C4-2B (cell line): ENCODE data around the gene CFAP65.

Experiments
- H3K27ac ChIP-seq: fragments of 450-650 bp; 2 replicates; pipeline ENCODE4 v1.5.1; 2017
- CTCF ChIP-seq: fragments of 450-650 bp; conservative IDR thresholded peaks from 2 replicates; pipeline ENCODE4 v1.5.1; 2017; ENCODE audit warnings: mild to moderate bottlenecking
- ZFX ChIP-seq: fragments of 450-650 bp; IDR thresholded peaks from 2 replicates; pipeline ENCODE4 v1.6.1; 2017

The CFAP65 gene

GRCh38 chr2:218985021-218985324, 56.3 kb downstream of the CFAP65 start, which contains the start of gene FEV:
TSS of gene FEV (minus strand) at chr2:218985184. CDS start at chr2:218985075, 109 bp downstream.
- TF ChIP-seq CTCF (no peak), ZFX (no peak)
- H3K27ac ChIP-seq: peak within 1 kb of the TSS; percentile 69

GRCh38 chr2:218984239-218985020, 56.9 kb downstream of the CFAP65 start:
- TF ChIP-seq CTCF (no peak), ZFX (0 out of 2 replicates have a peak, but pooled peaks have one; percentile 47)
- peak overlapping the region; percentile 69 for H3K27ac ChIP-seq

GRCh38 chr2:218983934-218984238, 57.4 kb downstream of the CFAP65 start:
- peak overlapping the region; percentile 69 for H3K27ac ChIP-seq
- TF ChIP-seq CTCF: no peak

GRCh38 chr2:218983263-218983933, 57.9 kb downstream of the CFAP65 start:
- H3K27ac ChIP-seq: peak overlapping the region; percentile 69
- TF ChIP-seq CTCF (no peak), ZFX (no peak)

DNA sequence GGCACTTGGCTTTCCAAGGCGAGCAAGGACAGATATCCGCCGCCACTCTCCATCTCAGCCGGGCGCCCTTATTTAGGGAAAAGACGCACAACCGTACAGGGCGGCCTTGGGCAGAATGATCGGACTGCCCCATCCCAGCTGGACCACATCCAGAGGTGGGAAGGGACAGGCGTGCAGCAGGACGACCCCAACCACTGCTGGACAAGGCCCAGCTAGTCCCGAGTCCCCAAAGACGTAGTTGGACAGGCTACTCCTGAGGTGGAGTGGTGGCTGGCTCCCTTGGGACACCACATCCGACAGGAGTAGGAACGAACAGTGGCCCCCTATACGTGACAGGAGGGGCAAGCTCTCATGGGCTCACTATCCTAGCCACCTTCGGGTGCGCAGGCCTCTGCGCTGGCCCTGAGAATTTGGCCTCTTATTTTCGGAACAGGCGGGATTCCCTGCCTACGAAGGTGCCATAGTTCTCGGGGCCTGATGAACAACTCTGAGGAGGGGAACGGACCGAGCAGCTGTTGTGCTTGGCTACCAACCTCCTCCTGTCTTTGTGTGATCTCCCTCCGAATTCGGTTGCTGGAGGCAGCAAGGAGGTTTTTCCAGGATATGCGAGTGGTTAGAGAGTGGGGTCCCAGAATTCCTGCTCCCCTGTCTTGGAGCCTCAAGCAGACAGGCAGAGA, 58.6 kb downstream of the CFAP65 start:
- H3K27ac ChIP-seq: no peak overlapping the region
- TF ChIP-seq CTCF (no peak), ZFX (no peak)

DNA sequence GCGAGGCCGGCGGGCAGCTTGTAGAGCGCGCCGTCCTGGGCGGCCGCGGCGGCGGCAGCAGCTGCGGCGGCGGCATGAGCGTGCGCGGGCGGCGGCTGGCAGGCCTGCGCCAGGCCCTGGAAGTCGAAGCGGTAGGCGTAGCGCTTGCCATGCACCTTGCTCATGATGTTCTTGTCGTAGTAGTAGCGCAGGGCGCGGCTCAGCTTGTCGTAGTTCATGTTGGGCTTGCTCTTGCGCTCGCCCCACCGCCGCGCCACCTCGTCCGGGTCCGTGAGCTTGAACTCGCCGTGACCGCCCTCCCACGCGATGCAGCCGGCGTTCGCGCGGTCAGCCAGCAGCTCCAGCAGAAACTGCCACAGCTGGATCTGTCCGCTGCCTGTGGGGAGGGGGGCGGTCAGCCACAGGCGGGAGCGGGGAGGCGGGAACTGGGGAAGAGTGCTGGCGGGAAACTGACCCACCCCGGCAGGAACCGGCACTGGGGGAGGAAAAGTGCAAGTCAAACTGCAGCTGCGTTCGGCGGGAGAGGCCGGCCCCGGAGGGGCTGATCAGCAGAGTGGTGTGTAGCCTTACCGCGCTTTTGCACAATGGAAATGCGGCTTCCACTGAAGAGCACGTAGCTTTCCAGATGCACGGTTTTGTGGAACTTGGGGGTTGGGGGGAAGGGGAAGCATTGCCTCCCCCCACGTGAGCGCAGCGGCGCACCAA, 59.3 kb downstream of the CFAP65 start:
- TF ChIP-seq ZFX (no peak), CTCF (no peak)
- no peak overlapping the region for H3K27ac ChIP-seq
